Pancreas (tissue), 10 donors: ENCODE measurements around the gene SMIM29. TPM values are rescaled to one million over a fixed set of nuclear protein-coding genes. Genes with fewer than 3 reads are reported as not detected.
"Not testable (repeated sequence)": the region's sequence is repeated elsewhere in the genome, so short reads cannot be mapped to it uniquely, and the experiment has no call there.

ENCODE experiments used
- ATAC-seq, 4 donors: fragments of 200-7000 bp; cut with Tn5 transposase; one replicate each; pipeline versions ENCODE4 v1.8.0 to v1.9.1; 2020; ENCODE audit warnings: mild to moderate bottlenecking in 4 of 4, moderate library complexity in 4 of 4
- DNase-seq, 6 donors: peaks; one replicate each; pipeline ENCODE4 v3.0.0-alpha.2; 2020
- FAIRE-seq: peaks from 2 replicates; lab custom pipeline; 2012; peaks lifted over from hg19 to GRCh38; lab: Jason Lieb, UNC
- H3K27ac ChIP-seq, 4 donors: fragments of 200-600 bp; sonication (generic); 1 replicate in 3 of 4; 2 replicates in 1 of 4; pipeline versions ENCODE4 v1.5.0 to v1.8.0; 2020
- H3K27me3 ChIP-seq, 4 donors: fragments of 200-600 bp; one replicate each; pipeline ENCODE4 v1.8.0; 2021
- H3K36me3 ChIP-seq, 3 donors: fragments of 200-600 bp; sonication (generic) in 1 of 3; one replicate each; pipeline versions ENCODE4 v1.5.0 to v1.8.0; 2020 to 2021
- H3K4me1 ChIP-seq, 3 donors: fragments of 200-600 bp; one replicate each; pipeline ENCODE4 v1.8.0; 2021
- H3K4me3 ChIP-seq, 4 donors: fragments of 200-600 bp; sonication (generic) in 2 of 4; one replicate each; pipeline versions ENCODE4 v1.5.0 to v1.8.0; 2020 to 2021
- H3K9me3 ChIP-seq, 4 donors: fragments of 200-600 bp; one replicate each; pipeline ENCODE4 v1.8.0; 2021
- CTCF ChIP-seq, 4 donors: fragments of 200-600 bp; sonication (generic) in 3 of 4; IDR thresholded peaks; one replicate each; pipeline versions ENCODE4 v1.5.0 to v1.8.0; 2021; ENCODE audit warnings: antibody characterized with exemption in 4 of 4
- whole genome bisulfite sequencing, 2 donors: extraction: QIAGEN DNeasy Blood & Tissue Kit; methylation state at CpG; one replicate each; pipeline ENCODE4 v1.1.7; 2013; 5-methylcytosine and 5-hydroxymethylcytosine counted together
- intact Hi-C, 3 donors: fragments of 100-400 bp; cut with DNase I; formaldehyde crosslinking; loops; one replicate each; pipeline versions ENCODE4 v1.11.1 to v1.14.2; 2022
- polyA plus RNA-seq, 2 donors: library from polyadenylated mRNA; stranded (reverse); fragments of 200-250 nt; gene quantifications; one replicate each; pipeline ENCODE4 v1.2.3, GENCODE V29; 2013
- total RNA-seq, 6 donors: library from RNA; stranded (reverse); fragmentation: NEBNext Ultra II Directional in 4 of 6; extraction: Animal tissue kit (Norgen Biotek cat#: 25700) in 4 of 6; gene quantifications; one replicate each; pipeline versions ENCODE4 v1.2.1 to v1.2.4, GENCODE V29; 2021 to 2023
- donor health status: healthy with polysubstance abuse.
- donor health status: DM: no; HTN: no; CAD: no; lungs with moderate emphysema.
- donor health status: DM: no; HTN: no; CAD: no.
- donor health status: control.
- donor health status: control.
- donor health status: Bipolar disorder and iron deficiency.
- donor health status: DM: yes; HTN: yes; CAD: no.
- donor health status: DM: no; HTN: no; CAD: no.
- donor health status: DM: no; HTN: no; CAD: no.
- donor health status: DM: yes; HTN: yes; CAD: no.

The SMIM29 gene
- total and polyA plus RNA-seq, 8 donors, result 5.9 to 35.0 (median 8.2) TPM

- ATAC-seq, result no peak
- no peak for FAIRE-seq
- Histone ChIP-seq H3K27ac (no peak overlapping the region), H3K4me1 (no peaks in the 10 kb centered on the region), H3K9me3 (no peaks in the 10 kb centered on the region), H3K27me3 (no peaks in the 10 kb centered on the region), H3K4me3 (no peak overlapping the region), H3K36me3 (no peaks in the 10 kb centered on the region)
- DNase-seq, result no peak
- TF ChIP-seq CTCF (IDR thresholded peaks at IDR 0.05), result no peak
- WGBS, 2 donors, result 88 to 89% methylated on average over 2 of the region's 2 CpGs
- intact Hi-C loops, result no loop called here
Measured at GRCh38 chr6:34267746-34268145, 18.9 kb upstream of the SMIM29 start.

GRCh38 chr6:34263484-34263883 is 14.7 kb upstream of the SMIM29 start:
- 85 to 86% methylated on average over 23 of the region's 23 CpGs for WGBS, 2 donors
- H3K36me3 ChIP-seq, intact Hi-C loops, FAIRE-seq, ATAC-seq, H3K4me3 ChIP-seq, DNase-seq, H3K27ac ChIP-seq, H3K9me3 ChIP-seq, H3K27me3 ChIP-seq, H3K4me1 ChIP-seq: not testable (repeated sequence)

- intact Hi-C loops, result no loop called here
Measured at GRCh38 chr6:34260576-34261267, 11.9 kb upstream of the SMIM29 start.

GRCh38 chr6:34259529-34260069 is 10.8 kb upstream of the SMIM29 start:
- no peak for FAIRE-seq
- no peak for TF ChIP-seq CTCF (IDR thresholded peaks at IDR 0.05)

More at GRCh38 chr6:34260576-34261267, 11.9 kb upstream of the SMIM29 start:
- no peak for ATAC-seq
- TF ChIP-seq CTCF (IDR thresholded peaks at IDR 0.05), result no peak
- WGBS, 2 donors, result 68 to 72% methylated on average over 17 of the region's 17 CpGs
- no peaks in the 10 kb centered on the region for H3K27me3 ChIP-seq
- peak in 1 of 6 donors; percentile 7 for DNase-seq
- H3K27ac ChIP-seq, result no peak overlapping the region
- no peaks in the 10 kb centered on the region for H3K4me1 ChIP-seq
- no peak for FAIRE-seq
- H3K9me3 ChIP-seq, result no peaks in the 10 kb centered on the region
- H3K36me3 ChIP-seq, result no peaks in the 10 kb centered on the region
- H3K4me3 ChIP-seq, result no peak overlapping the region

GRCh38 chr6:34252395-34252794 is 3.6 kb upstream of the SMIM29 start:
- DNase-seq, H3K4me3 ChIP-seq, H3K36me3 ChIP-seq, H3K27me3 ChIP-seq, ATAC-seq, intact Hi-C loops, FAIRE-seq, H3K27ac ChIP-seq, H3K9me3 ChIP-seq, H3K4me1 ChIP-seq: not testable (repeated sequence)
- 42 to 58% methylated on average over 2 of the region's 2 CpGs for WGBS, 2 donors

More at GRCh38 chr6:34259529-34260069, 10.8 kb upstream of the SMIM29 start:
- 93 to 96% methylated on average over 6 of the region's 6 CpGs for WGBS, 2 donors
- intact Hi-C loops, result no loop called here
- ATAC-seq, result no peak
- Histone ChIP-seq H3K36me3 (no peaks in the 10 kb centered on the region), H3K4me1 (no peaks in the 10 kb centered on the region), H3K27me3 (no peaks in the 10 kb centered on the region), H3K4me3 (no peak overlapping the region), H3K27ac (no peak overlapping the region), H3K9me3 (no peaks in the 10 kb centered on the region)
- no peak for DNase-seq
